Measurements from ENCODE around the gene FST. TPM values are rescaled to one million over a fixed set of nuclear protein-coding genes. Genes with fewer than 3 reads are reported as not detected.

FST gene
- total RNA-seq, 1 experiment from 2014 or later: 0.51 TPM

DNA sequence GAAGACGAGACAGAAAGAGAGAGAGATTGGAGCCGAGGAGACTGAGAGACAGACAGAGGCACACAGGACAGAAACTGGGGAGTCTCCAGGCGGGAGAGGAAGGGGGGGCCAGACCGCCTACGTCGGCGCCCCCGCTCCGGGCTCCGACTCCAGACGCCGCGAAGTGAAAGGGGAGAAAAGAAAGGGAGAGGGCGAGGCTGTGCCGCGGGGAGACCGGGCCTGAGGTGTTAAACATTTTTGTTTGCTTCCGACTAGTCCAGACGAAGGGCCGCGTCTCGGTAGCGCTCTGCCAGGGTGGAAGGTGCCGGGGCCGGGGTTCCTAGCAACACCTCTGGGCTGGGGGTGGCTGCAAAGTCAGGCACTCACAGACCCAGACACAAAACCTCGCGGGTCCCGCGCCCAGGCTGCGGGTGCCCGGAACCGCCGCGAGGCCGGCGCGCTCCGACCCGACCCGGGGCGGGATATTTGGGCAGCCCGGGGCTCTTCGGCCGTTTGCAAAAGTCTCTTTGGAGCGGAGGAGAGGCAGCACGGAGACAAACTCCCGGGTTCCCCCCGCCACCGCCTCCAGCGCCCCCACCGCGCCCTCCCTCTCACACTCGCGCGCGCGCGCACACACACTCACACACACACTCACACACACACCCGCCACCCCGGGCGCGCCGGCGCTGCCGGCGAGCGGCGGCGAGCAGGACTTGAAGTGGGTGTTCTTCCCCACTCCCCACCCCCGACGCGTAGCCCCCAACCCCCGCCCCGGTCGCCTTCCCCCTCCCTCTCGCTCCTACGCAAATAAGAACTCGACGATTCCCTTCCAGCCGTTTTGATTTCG is 626 bp upstream of the FST start:
- POLR2A ChIA-PET: no interaction called here
- in situ Hi-C loops (cut with HindIII; ENCODE audit: low pct_unique_long_range_greater_than_20kb, low sequenced_read_pairs) (no loop called here), intact Hi-C loops (cut with micrococcal nuclease; ENCODE audit: unreplicated experiment) (loop anchor here (5.0 to 10.0 kb wide), 2 partner anchors 405 to 737 kb away; no protein-coding TSS in a partner anchor)
- DNase-seq (ENCODE audit: low read depth, low spot score): no peak
- TF ChIP-seq SIN3A (IDR thresholded peaks at IDR 0.05; ENCODE audit: borderline replicate concordance, insufficient read depth, low read depth, low read length) (no peak), CTCF (IDR thresholded peaks at IDR 0.05) (no peak), POLR2AphosphoS5 (IDR thresholded peaks at IDR 0.05; ENCODE audit: low read depth, low read length) (no peak), TCF7L2 (IDR thresholded peaks at IDR 0.05; ENCODE audit: low read depth, low read length) (no peak)
- TF ChIP-seq, protein P1, sequence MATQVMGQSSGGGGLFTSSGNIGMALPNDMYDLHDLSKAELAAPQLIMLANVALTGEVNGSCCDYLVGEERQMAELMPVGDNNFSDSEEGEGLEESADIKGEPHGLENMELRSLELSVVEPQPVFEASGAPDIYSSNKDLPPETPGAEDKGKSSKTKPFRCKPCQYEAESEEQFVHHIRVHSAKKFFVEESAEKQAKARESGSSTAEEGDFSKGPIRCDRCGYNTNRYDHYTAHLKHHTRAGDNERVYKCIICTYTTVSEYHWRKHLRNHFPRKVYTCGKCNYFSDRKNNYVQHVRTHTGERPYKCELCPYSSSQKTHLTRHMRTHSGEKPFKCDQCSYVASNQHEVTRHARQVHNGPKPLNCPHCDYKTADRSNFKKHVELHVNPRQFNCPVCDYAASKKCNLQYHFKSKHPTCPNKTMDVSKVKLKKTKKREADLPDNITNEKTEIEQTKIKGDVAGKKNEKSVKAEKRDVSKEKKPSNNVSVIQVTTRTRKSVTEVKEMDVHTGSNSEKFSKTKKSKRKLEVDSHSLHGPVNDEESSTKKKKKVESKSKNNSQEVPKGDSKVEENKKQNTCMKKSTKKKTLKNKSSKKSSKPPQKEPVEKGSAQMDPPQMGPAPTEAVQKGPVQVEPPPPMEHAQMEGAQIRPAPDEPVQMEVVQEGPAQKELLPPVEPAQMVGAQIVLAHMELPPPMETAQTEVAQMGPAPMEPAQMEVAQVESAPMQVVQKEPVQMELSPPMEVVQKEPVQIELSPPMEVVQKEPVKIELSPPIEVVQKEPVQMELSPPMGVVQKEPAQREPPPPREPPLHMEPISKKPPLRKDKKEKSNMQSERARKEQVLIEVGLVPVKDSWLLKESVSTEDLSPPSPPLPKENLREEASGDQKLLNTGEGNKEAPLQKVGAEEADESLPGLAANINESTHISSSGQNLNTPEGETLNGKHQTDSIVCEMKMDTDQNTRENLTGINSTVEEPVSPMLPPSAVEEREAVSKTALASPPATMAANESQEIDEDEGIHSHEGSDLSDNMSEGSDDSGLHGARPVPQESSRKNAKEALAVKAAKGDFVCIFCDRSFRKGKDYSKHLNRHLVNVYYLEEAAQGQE (IDR thresholded peaks at IDR 0.05; ENCODE audit: insufficient read depth in 1 of 2, low read depth in 2 of 2, low read length in 1 of 2): no peak
- peaks cover 12% of the 10 kb centered on the region for H3K4me1 ChIP-seq (ENCODE audit: control insufficient read depth, insufficient read depth, low read length)
- H3K27ac ChIP-seq (ENCODE audit: low read length): no peak overlapping the region
- H3K27me3 ChIP-seq (ENCODE audit: control insufficient read depth, insufficient read depth, low read length): peaks cover 53% of the 10 kb centered on the region
- no TSS peak for BruUV-seq (replicated peaks)
- H3K36me3 ChIP-seq (ENCODE audit: control insufficient read depth, insufficient read depth, low read length): no peaks in the 10 kb centered on the region
- H3K9me3 ChIP-seq (ENCODE audit: control insufficient read depth, insufficient read depth, low read depth, low read length): no peaks in the 10 kb centered on the region
- CTCF ChIA-PET: interaction anchor here (0.8 kb wide), 1 partner anchor 128 kb away, joined by 3 read pairs; no protein-coding TSS in a partner anchor
- peak; percentile 41 for ATAC-seq
- peak overlapping the region; percentile 53 to 63 for H3K4me3 ChIP-seq (ENCODE audit: low read depth in 2 of 2, low read length in 2 of 2)

- TF ChIP-seq, protein P1 (IDR thresholded peaks at IDR 0.05; ENCODE audit: insufficient read depth in 1 of 2, low read depth in 2 of 2, low read length in 1 of 2): no peak
- no peak for TF ChIP-seq SIN3A (IDR thresholded peaks at IDR 0.05; ENCODE audit: borderline replicate concordance, insufficient read depth, low read depth, low read length)
- TF ChIP-seq POLR2AphosphoS5 (IDR thresholded peaks at IDR 0.05; ENCODE audit: low read depth, low read length): no peak
- TF ChIP-seq CTCF (IDR thresholded peaks at IDR 0.05): no peak
- TF ChIP-seq TCF7L2 (IDR thresholded peaks at IDR 0.05; ENCODE audit: low read depth, low read length): no peak
- H3K4me1 ChIP-seq (ENCODE audit: control insufficient read depth, insufficient read depth, low read length): peaks cover 12% of the 10 kb centered on the region
- DNase-seq (ENCODE audit: low read depth, low spot score): no peak
- no peaks in the 10 kb centered on the region for H3K36me3 ChIP-seq (ENCODE audit: control insufficient read depth, insufficient read depth, low read length)
- no peak for ATAC-seq
- no peak overlapping the region for H3K27ac ChIP-seq (ENCODE audit: low read length)
- ChIA-PET CTCF (interaction anchor here (0.6 kb wide), 1 partner anchor 748 kb away, joined by 9 read pairs; no protein-coding TSS in a partner anchor), POLR2A (no interaction called here)
- no peaks in the 10 kb centered on the region for H3K9me3 ChIP-seq (ENCODE audit: control insufficient read depth, insufficient read depth, low read depth, low read length)
- in situ Hi-C loops (cut with HindIII; ENCODE audit: low pct_unique_long_range_greater_than_20kb, low sequenced_read_pairs) (no loop called here), intact Hi-C loops (cut with micrococcal nuclease; ENCODE audit: unreplicated experiment) (loop anchor here (10.0 kb wide), 1 partner anchor 403 kb away; no protein-coding TSS in a partner anchor)
- peaks cover 50% of the 10 kb centered on the region for H3K27me3 ChIP-seq (ENCODE audit: control insufficient read depth, insufficient read depth, low read length)
- H3K4me3 ChIP-seq (ENCODE audit: low read depth in 2 of 2, low read length in 2 of 2): peak overlapping the region; percentile 53 to 62
- no TSS peak for BruUV-seq (replicated peaks)
Observed at GRCh38 chr5:53481159-53481886, 894 bp downstream of the FST start.
